Stimulated activated naive B cell treated with anti-CD40 and anti-IgM and Interleukin-4, amounts not matched to agents 10 μg/mL and 1 μg/mL and 100 μg/mL, for 72 hours (primary cell): Measurements from ENCODE around the gene DYSF.

Experiments used
- ATAC-seq, 2 donors: fragments of 150-1000 bp; cut with Tn5 transposase; replicated peaks; 2 replicates each; pipeline ENCODE4 v1.10.0; 2021; ENCODE audit warnings: moderate library complexity in 1 of 2
- DNase-seq: peaks from one replicate; pipeline ENCODE4 v3.0.0; 2021
- H3K27ac Mint-ChIP-seq: one replicate; pipeline ENCODE4 v1.8.0; 2022; ENCODE audit warnings: mild to moderate bottlenecking, mixed read lengths
- H3K27me3 Mint-ChIP-seq, 2 donors: one replicate each; pipeline ENCODE4 v1.8.0; 2022; ENCODE audit warnings: mixed read lengths in 2 of 2
- H3K36me3 Mint-ChIP-seq, 2 donors: one replicate each; pipeline ENCODE4 v1.8.0; 2022; ENCODE audit warnings: mixed read lengths in 2 of 2, mild to moderate bottlenecking in 1 of 2
- H3K4me1 Mint-ChIP-seq, 2 donors: one replicate each; pipeline ENCODE4 v1.8.0; 2022; ENCODE audit warnings: mixed read lengths in 2 of 2, mild to moderate bottlenecking in 1 of 2
- H3K4me3 Mint-ChIP-seq, 2 donors: one replicate each; pipeline ENCODE4 v1.8.0; 2022; ENCODE audit warnings: mild to moderate bottlenecking in 2 of 2, mixed read lengths in 2 of 2, moderate library complexity in 1 of 2
- H3K9me3 Mint-ChIP-seq, 2 donors: one replicate each; pipeline ENCODE4 v1.8.0; 2022; ENCODE audit warnings: mixed read lengths in 2 of 2, mild to moderate bottlenecking in 1 of 2

The DYSF gene

DNA sequence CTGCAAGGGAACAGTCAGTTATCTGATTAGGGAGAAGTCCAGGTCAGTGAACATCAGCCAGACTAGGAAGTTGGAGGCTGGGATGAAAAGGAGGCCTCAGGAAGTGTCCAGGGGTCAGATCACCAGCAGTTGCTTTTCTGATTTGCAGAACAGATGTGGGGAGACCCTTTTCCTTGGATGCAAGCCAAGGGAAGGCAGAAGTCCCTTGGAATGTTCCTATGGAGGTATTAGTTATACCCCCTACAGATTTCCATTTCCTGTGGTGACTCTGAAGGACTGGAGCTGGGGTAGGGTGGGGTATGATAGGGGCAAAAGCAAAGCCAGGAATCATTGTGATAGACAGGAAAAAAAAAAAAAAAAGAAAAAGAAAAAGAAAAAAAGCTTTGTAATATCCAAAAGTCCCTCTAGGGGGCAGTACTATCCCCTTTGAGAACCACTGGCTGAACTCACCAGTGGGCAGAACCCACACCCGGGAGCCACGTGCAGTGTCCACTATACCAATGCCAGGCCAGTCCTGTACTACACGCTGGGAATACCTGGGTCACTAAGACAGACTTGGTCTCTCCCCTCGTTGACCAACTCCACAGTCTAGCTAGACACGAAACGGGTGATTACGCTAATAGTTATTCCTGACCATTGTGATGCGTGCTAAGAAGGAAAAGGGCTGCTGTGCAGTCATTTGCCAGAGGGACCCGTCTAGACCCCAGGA, 7.4 kb downstream of the DYSF start:
- no peak overlapping the region for H3K27ac Mint-ChIP-seq
- peaks cover 12 to 13% of the 10 kb centered on the region in 2 donors for H3K27me3 Mint-ChIP-seq
- no peak overlapping the region for H3K4me3 Mint-ChIP-seq
- H3K9me3 Mint-ChIP-seq = peaks cover 0 to 3% of the 10 kb centered on the region in 2 donors
- DNase-seq (no peak), ATAC-seq (no peak)
- peaks cover 0 to under 1% of the 10 kb centered on the region in 2 donors for H3K36me3 Mint-ChIP-seq
- H3K4me1 Mint-ChIP-seq = peaks cover 0 to 1% of the 10 kb centered on the region in 2 donors

DNA sequence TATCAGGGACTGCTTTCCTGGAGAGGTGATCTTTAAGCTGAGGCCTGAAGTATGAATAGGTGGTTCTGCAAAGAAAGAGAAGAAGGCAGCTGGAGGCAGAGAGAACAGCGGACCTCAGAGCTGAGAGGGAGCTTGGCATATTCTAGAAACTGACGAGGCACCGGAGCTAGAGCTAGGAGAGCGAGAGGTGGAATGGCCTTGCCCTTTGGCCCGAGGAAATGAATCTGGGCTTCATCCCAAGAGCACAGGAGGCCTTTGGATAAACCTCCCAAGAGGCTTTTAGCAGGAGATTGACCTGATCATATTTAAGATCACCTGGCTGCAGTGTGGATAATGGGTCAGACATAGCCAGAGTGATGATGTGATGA, 7.9 kb downstream of the DYSF start:
- Mint-ChIP-seq H3K4me3 (no peak overlapping the region), H3K9me3 (peaks cover 0 to 3% of the 10 kb centered on the region in 2 donors), H3K36me3 (no peaks in the 10 kb centered on the region), H3K27me3 (peaks cover 6 to 8% of the 10 kb centered on the region in 2 donors), H3K27ac (no peak overlapping the region), H3K4me1 (no peaks in the 10 kb centered on the region)
- ATAC-seq (no peak), DNase-seq (no peak)

DNA sequence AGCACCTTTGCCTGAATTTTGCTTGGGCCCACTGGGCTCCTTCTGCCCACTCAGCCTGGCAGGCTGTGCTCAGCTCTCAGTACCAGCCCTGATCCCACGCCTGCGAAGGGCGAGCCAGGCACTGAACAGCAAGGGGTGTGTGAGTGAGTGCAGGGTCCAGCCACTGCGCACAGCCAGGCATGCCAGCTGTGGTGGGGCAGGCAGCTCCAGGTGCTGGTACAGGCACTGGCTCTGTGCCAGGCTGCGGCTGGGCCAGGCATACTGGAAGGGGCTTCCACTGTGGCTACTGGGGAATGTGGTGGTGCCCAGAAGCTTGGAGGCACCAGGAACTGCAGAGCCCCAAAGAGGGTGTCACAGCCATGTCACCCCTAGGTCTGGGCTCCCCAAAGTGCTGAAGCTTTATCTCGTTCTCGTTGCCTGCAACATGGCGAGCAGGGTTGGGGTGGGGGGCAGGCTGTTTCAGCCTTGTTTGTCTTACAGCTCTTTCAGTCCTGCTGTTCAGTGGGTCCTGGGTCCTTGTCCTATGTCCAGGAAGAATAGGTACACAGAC, 8.8 kb downstream of the DYSF start:
- Mint-ChIP-seq H3K4me1 (peaks cover 2 to 5% of the 10 kb centered on the region in 2 donors), H3K4me3 (no peak overlapping the region), H3K36me3 (no peaks in the 10 kb centered on the region), H3K27ac (no peak overlapping the region), H3K9me3 (peaks cover 0 to 3% of the 10 kb centered on the region in 2 donors), H3K27me3 (peaks cover 5 to 10% of the 10 kb centered on the region in 2 donors)
- ATAC-seq (no peak), DNase-seq (no peak)

DNA sequence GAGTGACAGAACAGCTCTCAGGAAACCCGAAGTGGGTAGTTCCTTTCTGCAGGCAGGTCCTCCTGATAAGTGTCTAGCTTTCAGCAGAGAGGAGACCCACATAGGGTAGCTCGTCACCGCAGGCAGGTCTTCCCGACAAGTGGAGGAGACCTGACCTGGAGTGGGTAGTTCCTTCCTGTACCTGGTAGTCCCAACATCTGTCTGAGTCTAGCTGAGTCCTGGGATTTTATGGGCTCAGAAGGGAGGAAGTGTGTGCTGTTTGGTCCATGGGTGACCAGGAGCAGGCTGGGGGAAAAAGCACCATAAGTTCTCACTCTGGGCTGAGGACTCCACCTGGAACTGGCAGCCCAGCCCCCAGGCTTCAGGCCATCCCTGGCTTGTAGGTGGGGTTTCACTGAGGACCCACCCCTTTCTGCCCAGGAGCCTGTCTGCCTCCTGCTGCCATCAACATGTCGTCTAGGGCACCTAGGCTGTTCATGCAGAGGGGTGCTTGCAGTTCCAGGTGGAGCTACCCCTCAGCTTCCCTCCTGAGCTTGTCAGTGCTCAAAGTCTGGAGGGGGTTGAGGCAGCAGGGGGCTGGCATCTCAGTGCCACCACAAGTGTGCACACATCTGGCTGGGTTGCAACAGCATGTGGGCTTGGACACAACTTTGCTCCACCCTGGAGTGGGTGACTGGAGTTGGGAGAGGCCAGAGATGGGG, 9.4 kb downstream of the DYSF start:
- peaks cover 5 to 11% of the 10 kb centered on the region in 2 donors for H3K4me1 Mint-ChIP-seq
- H3K4me3 Mint-ChIP-seq = no peak overlapping the region
- DNase-seq (no peak), ATAC-seq (no peak)
- H3K27ac Mint-ChIP-seq = no peak overlapping the region
- peaks cover 11% of the 10 kb centered on the region in 2 donors for H3K27me3 Mint-ChIP-seq
- H3K9me3 Mint-ChIP-seq = peaks cover 0 to 3% of the 10 kb centered on the region in 2 donors
- no peaks in the 10 kb centered on the region for H3K36me3 Mint-ChIP-seq

DNA sequence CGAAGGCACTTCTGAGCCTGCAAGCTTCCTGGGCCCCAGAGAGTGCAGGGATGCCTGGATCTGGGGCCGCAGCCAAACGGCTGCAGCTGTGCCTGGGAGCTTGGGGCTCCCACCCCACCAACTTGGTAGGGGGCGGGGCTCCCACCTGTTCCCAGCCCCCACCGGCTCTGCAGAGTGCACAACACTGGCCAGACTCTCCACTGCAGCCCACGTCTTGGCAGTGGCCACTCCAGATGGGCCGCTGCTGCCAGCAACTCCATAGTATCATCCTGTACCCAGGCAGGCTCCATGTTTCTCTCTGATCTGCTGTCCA, 9.9 kb downstream of the DYSF start:
- Mint-ChIP-seq H3K4me1 (peaks cover 5 to 11% of the 10 kb centered on the region in 2 donors), H3K27me3 (peaks cover 12 to 13% of the 10 kb centered on the region in 2 donors), H3K27ac (no peak overlapping the region), H3K36me3 (no peaks in the 10 kb centered on the region), H3K4me3 (no peak overlapping the region), H3K9me3 (peaks cover 0 to 3% of the 10 kb centered on the region in 2 donors)
- no peak for ATAC-seq
- DNase-seq = no peak

DNA sequence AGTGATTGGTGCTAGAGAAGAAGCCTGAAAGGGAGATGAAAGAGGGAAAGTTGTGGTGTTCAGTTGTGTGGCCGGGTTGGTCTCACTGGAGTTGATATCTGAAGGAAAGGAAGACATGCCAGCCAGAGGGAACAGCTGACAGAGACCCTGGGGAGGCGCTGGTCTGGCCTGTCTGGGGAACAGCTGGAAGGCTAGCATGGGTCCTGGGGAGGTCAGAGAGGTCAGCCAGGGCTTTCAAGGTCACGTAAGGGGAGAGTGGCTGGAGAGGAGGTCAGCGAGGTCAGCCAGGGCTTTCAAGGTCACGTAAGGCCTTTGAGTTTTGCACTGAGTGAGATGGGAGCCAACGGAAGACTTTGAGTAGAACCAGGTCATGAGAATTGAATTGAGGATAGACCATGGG, 11.0 kb downstream of the DYSF start:
- Mint-ChIP-seq H3K27me3 (peaks cover 19 to 22% of the 10 kb centered on the region in 2 donors), H3K4me1 (peaks cover 5 to 11% of the 10 kb centered on the region in 2 donors), H3K4me3 (no peak overlapping the region), H3K36me3 (no peaks in the 10 kb centered on the region), H3K9me3 (peaks cover 0 to 3% of the 10 kb centered on the region in 2 donors), H3K27ac (no peak overlapping the region)
- DNase-seq = no peak
- no peak for ATAC-seq

DNA sequence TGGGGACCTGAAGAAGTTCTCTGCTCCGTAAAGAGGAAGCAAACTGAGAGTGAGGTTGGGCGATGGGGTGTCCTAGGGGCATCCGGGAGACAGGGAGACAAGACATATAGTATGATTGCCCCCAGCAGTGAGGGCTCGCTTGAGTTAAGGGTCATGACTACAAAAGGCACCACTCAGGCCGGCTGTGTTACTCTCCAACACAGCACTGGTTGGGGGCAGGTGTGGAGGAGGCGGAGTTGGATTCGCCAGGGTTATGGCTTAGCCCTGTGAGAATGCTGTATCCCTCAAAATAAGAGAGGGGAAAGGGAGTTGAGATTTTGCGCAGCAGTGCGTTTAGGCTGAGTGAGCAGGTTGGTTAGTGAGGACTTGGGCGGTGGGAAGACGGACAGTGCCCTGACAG, 12.0 kb downstream of the DYSF start:
- DNase-seq = no peak
- no peak for ATAC-seq
- Mint-ChIP-seq H3K4me1 (peaks cover 5 to 11% of the 10 kb centered on the region in 2 donors), H3K36me3 (no peaks in the 10 kb centered on the region), H3K27ac (no peak overlapping the region), H3K27me3 (peaks cover 25 to 29% of the 10 kb centered on the region in 2 donors), H3K9me3 (peaks cover 0 to 3% of the 10 kb centered on the region in 2 donors), H3K4me3 (no peak overlapping the region)

DNA sequence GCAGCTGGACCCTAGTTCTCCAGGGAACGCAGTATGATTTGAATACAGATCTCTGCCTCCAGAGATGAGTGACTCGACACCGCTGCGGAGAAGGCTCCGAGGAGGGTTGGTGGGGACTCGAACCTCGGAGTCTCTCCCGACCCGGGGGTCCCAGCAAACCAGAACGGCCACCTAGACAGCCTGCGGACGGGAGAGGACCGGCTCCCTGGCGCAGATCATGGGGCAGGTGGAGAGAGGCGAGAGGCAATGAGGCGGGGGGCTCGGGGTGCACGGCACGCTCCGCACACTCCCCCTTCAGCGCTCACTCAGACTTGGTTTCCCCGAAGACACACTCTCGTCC, 12.6 kb downstream of the DYSF start:
- Mint-ChIP-seq H3K9me3 (peaks cover 0 to 5% of the 10 kb centered on the region in 2 donors), H3K36me3 (no peaks in the 10 kb centered on the region), H3K4me3 (peak overlapping the region in 1 of 2 donors; percentile 5), H3K27ac (no peak overlapping the region), H3K27me3 (peaks cover 30 to 35% of the 10 kb centered on the region in 2 donors), H3K4me1 (peaks cover 5 to 11% of the 10 kb centered on the region in 2 donors)
- no peak for DNase-seq
- no peak for ATAC-seq

DNA sequence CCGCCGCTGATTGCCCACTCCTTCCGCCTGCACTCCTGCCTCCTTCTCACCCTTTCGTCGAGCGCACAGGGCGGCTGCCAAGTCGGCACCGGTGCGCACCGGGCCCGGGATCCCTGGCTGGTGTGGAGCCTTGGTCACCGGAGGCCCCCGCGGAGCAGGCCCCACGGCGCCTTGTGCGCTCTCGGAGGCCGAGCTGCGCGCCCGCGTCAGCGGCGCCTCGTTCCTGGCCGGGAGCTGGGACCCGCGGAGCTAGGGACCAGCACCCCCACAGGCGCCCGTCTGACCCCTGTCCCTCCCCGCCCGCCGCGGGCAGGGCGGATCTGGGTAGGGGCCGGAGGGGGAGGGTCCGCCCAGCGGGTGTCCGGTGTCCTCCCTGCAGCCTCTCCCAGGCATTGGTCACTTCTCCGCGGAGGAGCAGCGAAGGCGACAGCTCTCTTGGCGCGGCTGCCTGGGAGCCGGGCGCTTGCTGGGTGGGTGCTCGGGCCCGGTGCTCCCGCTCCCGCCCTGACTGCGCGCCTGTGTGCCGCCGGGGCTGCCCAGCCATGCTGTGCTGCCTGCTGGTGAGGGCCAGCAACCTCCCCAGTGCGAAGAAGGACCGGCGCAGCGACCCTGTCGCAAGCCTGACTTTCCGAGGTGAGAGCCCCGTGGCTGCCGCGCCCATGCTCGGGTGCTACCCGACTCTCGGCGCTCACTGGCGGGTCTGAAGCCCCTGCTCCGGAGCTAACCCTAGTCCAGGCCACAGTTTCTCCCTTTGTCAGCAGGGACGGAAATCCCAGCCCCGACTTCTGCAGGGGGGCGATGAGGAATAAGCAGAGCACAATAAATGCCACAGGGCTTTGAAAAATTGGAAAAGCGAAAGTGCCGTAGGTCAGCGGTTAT, 13.2 kb downstream of the DYSF start:
- ATAC-seq = peak; percentile 59 to 65
- H3K4me1 Mint-ChIP-seq = peaks cover 5 to 11% of the 10 kb centered on the region in 2 donors
- no peak overlapping the region for H3K27ac Mint-ChIP-seq
- DNase-seq = no peak
- H3K4me3 Mint-ChIP-seq = peak overlapping the region; percentile 81 to 82
- H3K27me3 Mint-ChIP-seq = peaks cover 30 to 35% of the 10 kb centered on the region in 2 donors
- H3K36me3 Mint-ChIP-seq = no peaks in the 10 kb centered on the region
- peaks cover 0 to 3% of the 10 kb centered on the region in 2 donors for H3K9me3 Mint-ChIP-seq

DNA sequence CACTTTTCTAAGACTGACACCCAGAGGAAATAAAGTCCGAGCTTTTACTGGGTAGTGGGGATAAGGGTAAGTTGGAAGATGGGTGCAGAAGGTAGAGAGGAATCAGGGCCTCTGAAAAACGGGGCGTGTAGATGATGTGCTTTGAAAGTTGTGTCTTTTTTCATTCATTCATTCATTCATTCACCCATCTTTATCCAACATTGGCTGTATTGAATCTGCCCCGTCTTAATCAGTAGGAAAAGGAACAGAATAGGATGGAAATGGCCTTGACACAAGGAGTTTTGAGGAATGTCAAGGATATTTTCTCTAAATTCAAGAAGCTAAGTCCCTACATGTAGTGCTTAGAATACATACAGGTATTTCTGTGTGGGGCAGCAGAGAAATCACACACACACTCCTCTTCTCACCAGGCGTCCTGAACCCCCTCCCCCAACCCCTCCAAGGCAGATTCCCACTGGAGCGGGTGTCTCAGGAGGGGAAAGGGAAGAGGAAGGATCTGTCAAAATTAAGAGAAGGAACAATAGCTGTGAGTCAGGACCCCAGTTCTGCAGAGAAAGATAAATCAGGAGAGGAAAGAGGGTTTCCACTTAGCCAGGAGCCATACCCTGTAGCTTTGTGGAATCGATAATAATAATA, 13.9 kb downstream of the DYSF start:
- peak overlapping the region; percentile 81 to 82 for H3K4me3 Mint-ChIP-seq
- no peak overlapping the region for H3K27ac Mint-ChIP-seq
- H3K4me1 Mint-ChIP-seq = peaks cover 5 to 11% of the 10 kb centered on the region in 2 donors
- no peak for DNase-seq
- no peaks in the 10 kb centered on the region for H3K36me3 Mint-ChIP-seq
- peaks cover 30 to 37% of the 10 kb centered on the region in 2 donors for H3K27me3 Mint-ChIP-seq
- ATAC-seq = peak in 1 of 2 donors; percentile 20
- peaks cover 0 to 3% of the 10 kb centered on the region in 2 donors for H3K9me3 Mint-ChIP-seq

DNA sequence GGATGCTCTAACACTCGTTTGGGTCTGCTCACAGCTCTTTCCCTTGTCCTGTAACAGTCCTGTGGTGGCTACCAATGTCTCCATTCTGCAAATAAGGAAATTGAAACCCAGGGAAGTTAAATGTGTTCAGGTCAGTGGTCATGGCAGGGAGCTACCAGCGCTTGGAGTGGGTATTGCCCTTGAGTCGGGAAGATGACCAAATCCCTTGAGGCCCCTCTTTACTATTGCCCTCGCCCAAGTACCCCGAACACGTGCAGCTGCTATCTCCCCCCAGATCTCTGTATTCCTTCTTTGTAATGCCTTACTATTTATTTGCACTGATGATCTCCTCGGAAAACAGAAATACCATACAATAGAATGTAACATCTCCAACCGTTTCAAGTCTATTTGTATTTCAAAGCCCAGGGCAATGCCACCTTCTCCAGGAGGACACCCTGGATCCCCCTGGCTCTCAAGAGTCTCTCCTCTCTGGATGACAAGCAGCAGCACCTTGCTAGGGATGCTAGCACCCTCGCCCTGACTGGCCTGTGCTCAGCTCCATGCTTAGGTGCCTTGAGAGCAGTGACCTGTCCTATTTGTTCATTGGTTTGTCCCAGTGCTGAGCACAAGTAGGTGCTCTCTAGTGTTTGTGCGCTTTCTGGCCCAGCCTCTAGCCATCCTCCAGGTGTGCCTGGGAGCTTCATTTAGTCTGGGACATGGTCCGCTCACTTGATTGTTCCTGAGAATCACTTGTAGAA, 15.1 kb downstream of the DYSF start:
- Mint-ChIP-seq H3K4me3 (no peak overlapping the region), H3K36me3 (no peaks in the 10 kb centered on the region), H3K4me1 (peaks cover 5 to 11% of the 10 kb centered on the region in 2 donors), H3K9me3 (peaks cover 0 to 1% of the 10 kb centered on the region in 2 donors), H3K27ac (no peak overlapping the region), H3K27me3 (peaks cover 32 to 47% of the 10 kb centered on the region in 2 donors)
- DNase-seq (no peak), ATAC-seq (no peak)

DNA sequence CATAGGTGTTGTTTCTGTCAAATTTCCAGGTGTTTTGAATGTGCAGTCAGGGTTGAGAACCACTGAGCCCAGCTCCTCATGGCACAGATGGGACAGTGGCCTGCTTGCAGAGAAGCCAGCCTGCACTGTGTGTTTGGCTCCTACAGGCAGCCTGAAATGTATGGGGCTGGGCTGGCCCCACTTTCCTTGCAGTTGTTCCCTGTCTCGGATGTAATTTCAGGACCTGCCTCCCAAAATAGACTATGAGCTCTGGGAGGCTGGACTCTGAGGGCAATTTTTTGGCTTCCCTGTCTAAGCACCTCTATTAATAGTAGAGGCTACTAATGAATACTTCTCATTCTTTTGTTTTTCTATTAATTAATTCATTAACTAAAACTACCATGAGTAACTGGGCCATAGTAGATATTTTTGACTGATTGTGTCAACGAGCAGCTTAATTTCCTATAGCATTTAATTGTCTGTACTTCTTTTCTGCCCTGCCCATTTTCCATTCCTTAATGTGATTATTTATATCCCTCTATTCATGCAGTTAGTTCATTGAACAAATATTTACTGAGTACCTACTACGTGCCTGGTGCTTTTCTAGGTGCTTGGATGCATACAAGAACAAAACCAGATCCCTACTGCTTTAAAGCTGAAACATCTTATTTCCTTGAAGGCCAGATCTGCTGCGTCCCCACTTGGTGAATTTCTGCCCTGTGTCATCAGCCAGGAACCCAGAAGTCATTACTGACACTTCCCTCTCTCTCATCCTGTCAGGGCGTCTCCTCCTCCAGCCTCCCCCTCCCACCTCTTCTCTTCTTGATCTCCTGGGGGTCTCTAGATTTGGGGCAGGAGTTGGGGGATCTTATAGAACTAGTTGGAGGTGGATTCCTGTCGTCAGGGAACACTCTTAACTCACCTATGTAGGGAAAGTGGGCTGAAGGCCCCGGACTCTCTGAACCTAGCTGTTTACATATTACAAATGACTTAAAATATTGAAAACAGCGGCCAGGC, 16.3 kb downstream of the DYSF start:
- no peak overlapping the region for H3K27ac Mint-ChIP-seq
- H3K27me3 Mint-ChIP-seq = peaks cover 41 to 57% of the 10 kb centered on the region in 2 donors
- peaks cover 0 to 1% of the 10 kb centered on the region in 2 donors for H3K9me3 Mint-ChIP-seq
- no peak for ATAC-seq
- DNase-seq = no peak
- H3K36me3 Mint-ChIP-seq = no peaks in the 10 kb centered on the region
- no peak overlapping the region for H3K4me3 Mint-ChIP-seq
- peaks cover 8 to 11% of the 10 kb centered on the region in 2 donors for H3K4me1 Mint-ChIP-seq
